GM21447 (cell line): ENCODE measurements around the gene STARD13.

ENCODE experiments used
- ATAC-seq: cut with Tn5 transposase; IDR thresholded peaks from one replicate; pipeline ENCODE4 v1.9.1; 2021; ENCODE audit not compliant: unreplicated experiment

The STARD13 gene

DNA sequence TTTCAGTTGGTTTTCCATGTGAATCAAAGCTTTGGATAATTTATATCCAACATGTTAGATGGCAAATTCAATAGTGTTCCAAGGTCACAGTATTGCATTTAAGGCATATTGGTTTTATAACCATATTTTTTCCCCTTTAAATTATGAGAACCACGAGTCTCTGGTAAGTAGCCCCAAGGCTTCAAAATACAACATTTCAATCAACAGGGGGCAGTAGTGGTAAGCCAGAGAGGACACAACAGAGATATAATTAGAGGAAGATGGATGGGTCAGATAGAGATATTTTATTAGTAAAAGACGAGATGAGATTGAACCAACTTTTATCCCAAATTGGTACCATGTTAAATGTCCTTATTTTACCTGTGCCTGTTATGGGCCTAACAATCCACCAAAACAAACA, 216.2 kb downstream of the STARD13 start:
- no peak for ATAC-seq

DNA sequence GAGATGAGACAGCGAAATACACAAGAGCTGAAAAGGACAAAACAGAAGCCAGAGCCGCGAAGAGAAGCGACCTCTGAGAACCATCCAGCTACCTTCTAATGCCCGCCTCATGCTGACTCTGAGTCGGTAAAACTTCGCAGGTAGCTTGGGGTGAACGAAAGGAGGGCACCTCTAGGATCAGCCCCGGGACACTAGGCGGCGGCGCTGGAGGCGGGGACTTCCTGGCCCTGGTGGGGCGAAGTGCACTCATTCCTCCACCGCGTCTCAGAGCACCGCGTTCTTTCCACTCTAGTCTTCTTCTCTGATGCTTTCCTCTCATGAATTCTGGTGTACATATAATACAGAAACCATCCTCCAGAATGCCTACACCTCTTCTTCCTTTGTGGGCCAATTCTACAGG, 219.2 kb downstream of the STARD13 start:
- no peak for ATAC-seq

DNA sequence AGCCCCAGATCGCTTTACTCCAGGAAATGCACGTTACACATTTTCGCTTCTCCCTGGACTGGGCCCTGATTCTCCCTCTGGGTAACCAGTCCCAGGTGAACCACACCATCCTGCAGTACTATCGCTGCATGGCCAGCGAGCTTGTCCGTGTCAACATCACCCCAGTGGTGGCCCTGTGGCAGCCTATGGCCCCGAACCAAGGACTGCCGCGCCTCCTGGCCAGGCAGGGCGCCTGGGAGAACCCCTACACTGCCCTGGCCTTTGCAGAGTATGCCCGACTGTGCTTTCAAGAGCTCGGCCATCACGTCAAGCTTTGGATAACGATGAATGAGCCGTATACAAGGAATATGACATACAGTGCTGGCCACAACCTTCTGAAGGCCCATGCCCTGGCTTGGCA, 224.7 kb downstream of the STARD13 start:
- no peak for ATAC-seq

DNA sequence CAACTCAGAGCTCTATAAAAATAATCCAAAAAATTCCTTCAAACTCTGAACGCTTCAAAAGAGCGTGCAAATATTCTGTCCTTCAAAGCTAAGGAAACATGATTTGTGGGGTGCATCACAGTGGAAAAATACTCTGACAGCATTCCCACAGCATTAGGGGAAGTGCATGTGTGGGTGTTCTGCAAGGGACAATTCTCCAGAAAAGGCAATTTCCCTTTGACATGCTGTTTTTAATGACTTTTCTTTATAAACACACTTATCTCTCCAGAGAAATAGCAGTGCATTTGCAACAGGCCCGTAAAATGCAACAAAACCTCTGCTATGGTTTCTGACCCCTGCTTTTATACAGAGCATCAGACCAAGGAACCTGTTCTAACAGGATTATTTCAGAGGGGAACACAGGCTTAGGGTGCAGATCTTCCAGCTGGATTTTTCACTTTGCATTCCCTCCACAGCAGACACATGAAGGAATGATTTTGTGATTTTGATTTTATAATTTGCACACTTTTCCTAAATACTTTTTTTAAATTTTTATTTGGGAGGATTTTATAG, 226.7 kb downstream of the STARD13 start:
- ATAC-seq = no peak

DNA sequence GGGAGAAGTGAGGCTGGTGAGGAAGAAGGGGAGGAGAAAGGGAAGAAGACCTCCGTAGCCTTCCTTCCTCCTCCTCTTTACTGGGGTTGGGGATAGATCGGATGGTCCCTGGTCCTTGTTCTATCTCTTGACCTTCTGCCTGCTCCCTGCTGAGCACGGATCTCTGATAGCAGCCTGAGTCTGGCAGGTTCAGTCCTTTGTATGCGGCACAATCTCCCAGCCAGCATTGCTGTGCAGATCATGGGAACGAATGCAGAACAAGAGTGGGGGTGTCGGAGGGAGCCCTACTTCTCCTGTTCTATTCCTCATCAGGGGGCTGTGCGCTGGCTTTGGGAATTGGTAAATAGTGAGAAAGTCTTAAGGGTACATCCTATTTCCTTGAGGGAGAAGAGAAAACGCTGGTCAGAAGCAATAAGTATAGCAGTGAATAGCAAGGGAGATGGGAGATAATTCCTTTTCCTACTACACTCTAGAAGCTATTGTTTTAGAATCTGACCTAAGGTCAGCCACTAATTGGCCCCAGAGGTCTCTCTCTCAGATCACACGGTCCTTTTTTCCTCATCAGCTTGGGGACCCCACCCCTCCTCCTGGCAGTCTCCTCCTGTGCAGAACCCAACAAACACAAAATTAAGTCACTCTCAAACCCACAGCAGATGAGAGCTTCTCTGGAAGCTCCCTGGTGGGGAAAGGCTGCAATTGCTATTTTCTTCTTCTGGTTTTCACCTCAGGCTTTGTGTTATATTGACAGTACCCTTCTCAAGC, 228.4 kb downstream of the STARD13 start:
- ATAC-seq = no peak

DNA sequence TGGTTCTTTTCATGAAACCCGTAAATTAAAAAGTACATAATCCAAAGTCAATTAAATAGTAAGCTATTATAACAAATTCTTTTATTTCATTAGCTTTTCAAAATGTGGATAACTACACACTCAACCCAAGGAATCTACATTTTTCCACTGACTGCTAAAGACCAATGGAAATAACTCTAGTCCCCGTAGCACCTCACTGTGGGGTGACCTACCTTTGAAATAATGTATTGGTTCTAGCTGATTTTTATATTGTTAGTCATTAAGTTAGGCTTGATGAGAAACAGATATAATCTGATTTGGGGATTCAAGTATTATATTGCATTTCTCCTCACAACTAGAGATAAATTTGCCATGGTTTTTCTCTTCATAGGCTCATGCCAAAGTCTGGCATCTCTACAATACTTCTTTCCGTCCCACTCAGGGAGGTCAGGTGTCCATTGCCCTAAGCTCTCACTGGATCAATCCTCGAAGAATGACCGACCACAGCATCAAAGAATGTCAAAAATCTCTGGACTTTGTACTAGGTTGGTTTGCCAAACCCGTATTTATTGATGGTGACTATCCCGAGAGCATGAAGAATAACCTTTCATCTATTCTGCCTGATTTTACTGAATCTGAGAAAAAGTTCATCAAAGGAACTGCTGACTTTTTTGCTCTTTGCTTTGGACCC, 232.0 kb downstream of the STARD13 start:
- no peak for ATAC-seq
